ENCODE measurements around the gene CCL25. TPM values are rescaled to one million over a fixed set of nuclear protein-coding genes. Genes with fewer than 3 reads are reported as not detected.

CCL25 gene
- total and polyA plus RNA-seq, 2 of the 13 experiments (the other 11 are each of a cell fraction or from before 2014, with no cell fraction given): not detected

GRCh38 chr19:8004723-8005513, 47.6 kb upstream of the CCL25 start (continued):
- TF ChIP-seq, protein P1, sequence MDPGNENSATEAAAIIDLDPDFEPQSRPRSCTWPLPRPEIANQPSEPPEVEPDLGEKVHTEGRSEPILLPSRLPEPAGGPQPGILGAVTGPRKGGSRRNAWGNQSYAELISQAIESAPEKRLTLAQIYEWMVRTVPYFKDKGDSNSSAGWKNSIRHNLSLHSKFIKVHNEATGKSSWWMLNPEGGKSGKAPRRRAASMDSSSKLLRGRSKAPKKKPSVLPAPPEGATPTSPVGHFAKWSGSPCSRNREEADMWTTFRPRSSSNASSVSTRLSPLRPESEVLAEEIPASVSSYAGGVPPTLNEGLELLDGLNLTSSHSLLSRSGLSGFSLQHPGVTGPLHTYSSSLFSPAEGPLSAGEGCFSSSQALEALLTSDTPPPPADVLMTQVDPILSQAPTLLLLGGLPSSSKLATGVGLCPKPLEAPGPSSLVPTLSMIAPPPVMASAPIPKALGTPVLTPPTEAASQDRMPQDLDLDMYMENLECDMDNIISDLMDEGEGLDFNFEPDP (CRISPR knock-in tag; conservative IDR thresholded peaks at IDR 0.05): no peak
- TF ChIP-seq, protein P2, sequence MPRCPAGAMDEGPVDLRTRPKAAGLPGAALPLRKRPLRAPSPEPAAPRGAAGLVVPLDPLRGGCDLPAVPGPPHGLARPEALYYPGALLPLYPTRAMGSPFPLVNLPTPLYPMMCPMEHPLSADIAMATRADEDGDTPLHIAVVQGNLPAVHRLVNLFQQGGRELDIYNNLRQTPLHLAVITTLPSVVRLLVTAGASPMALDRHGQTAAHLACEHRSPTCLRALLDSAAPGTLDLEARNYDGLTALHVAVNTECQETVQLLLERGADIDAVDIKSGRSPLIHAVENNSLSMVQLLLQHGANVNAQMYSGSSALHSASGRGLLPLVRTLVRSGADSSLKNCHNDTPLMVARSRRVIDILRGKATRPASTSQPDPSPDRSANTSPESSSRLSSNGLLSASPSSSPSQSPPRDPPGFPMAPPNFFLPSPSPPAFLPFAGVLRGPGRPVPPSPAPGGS (CRISPR knock-in tag; IDR thresholded peaks at IDR 0.05): no peak; the same call in 1 of the 2 replicates
- TF ChIP-seq AGO2 (optimal IDR thresholded peaks at IDR 0.05; ENCODE audit: low read depth, low read length): no peak
- TF ChIP-seq SAP130 (CRISPR knock-in tag; IDR thresholded peaks at IDR 0.05; ENCODE audit: low read depth): 0 out of 2 replicates have a peak, but pooled peaks have one; percentile 29
- TF ChIP-seq HDAC1 (CRISPR knock-in tag; IDR thresholded peaks at IDR 0.05): 0 out of 2 replicates have a peak, but pooled peaks have one; percentile 17
- TF ChIP-seq, protein P3, sequence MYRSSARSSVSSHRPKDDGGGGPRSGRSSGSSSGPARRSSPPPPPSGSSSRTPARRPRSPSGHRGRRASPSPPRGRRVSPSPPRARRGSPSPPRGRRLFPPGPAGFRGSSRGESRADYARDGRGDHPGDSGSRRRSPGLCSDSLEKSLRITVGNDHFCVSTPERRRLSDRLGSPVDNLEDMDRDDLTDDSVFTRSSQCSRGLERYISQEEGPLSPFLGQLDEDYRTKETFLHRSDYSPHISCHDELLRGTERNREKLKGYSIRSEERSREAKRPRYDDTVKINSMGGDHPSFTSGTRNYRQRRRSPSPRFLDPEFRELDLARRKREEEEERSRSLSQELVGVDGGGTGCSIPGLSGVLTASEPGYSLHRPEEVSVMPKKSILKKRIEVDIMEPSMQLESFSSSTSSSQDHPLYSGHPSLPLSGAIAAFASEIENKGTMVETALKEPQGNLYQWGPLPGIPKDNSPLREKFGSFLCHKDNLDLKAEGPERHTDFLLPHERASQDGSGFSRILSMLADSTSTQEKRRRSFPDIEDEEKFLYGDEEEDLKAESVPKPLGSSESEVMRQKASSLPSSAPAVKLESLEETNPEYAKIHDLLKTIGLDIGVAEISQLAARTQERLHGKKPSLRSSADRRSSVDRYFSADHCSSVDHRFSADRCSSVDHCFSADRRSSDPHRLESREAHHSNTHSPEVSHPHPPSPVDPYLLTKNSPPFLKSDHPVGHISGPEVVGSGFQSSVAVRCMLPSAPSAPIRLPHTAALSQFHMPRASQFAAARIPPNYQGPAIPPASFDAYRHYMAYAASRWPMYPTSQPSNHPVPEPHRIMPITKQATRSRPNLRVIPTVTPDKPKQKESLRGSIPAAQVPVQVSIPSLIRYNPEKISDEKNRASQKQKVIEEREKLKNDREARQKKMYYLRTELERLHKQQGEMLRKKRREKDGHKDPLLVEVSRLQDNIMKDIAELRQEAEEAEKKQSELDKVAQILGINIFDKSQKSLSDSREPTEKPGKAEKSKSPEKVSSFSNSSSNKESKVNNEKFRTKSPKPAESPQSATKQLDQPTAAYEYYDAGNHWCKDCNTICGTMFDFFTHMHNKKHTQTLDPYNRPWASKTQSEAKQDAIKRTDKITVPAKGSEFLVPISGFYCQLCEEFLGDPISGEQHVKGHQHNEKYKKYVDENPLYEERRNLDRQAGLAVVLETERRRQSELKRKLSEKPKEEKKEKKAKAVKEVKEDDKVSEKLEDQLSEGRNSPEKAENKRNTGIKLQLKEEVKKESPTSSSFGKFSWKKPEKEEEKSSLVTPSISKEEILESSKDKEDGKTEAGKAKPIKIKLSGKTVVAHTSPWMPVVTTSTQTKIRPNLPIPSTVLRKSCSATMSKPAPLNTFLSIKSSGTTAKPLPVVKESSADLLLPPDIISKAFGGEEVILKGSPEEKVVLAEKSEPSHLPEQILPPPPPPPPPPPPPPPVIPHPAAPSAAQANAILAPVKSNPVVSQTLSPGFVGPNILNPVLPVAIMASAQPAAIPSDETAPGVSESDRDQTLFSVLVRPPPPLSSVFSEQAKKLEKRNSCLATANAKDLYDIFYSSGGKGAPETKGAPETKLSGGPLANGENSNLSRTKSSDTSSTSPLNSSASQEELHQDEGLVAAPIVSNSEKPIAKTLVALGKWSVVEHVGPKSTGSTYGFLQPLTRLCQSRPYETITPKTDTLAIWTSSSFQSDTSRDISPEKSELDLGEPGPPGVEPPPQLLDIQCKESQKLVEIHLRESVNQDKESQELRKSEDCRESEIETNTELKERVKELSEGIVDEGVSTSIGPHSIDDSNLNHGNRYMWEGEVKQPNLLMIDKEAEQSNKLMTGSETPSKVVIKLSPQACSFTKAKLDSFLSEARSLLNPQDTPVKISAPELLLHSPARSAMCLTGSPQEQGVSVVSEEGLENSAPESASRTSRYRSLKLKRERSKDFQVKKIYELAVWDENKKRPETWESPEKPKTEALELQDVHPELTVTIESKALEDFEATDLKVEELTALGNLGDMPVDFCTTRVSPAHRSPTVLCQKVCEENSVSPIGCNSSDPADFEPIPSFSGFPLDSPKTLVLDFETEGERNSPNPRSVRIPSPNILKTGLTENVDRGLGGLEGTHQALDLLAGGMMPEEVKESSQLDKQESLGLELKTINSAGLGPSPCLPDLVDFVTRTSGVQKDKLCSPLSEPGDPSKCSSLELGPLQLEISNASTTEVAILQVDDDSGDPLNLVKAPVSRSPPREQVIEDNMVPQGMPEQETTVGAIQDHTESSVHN (CRISPR knock-in tag; IDR thresholded peaks at IDR 0.05): no peak
- TF ChIP-seq SALL2 (CRISPR knock-in tag; IDR thresholded peaks at IDR 0.05): no peak
- no peak for TF ChIP-seq AHR (CRISPR knock-in tag; IDR thresholded peaks at IDR 0.05)
- no peak for TF ChIP-seq CREM (IDR thresholded peaks at IDR 0.05)
- no peak for TF ChIP-seq CREM (CRISPR knock-in tag; IDR thresholded peaks at IDR 0.05)
- no peak for TF ChIP-seq ZNF607 (CRISPR knock-in tag; IDR thresholded peaks at IDR 0.05; ENCODE audit: borderline replicate concordance)
- TF ChIP-seq KMT2A (CRISPR knock-in tag; IDR thresholded peaks at IDR 0.05): no peak
- TF ChIP-seq, protein P4, sequence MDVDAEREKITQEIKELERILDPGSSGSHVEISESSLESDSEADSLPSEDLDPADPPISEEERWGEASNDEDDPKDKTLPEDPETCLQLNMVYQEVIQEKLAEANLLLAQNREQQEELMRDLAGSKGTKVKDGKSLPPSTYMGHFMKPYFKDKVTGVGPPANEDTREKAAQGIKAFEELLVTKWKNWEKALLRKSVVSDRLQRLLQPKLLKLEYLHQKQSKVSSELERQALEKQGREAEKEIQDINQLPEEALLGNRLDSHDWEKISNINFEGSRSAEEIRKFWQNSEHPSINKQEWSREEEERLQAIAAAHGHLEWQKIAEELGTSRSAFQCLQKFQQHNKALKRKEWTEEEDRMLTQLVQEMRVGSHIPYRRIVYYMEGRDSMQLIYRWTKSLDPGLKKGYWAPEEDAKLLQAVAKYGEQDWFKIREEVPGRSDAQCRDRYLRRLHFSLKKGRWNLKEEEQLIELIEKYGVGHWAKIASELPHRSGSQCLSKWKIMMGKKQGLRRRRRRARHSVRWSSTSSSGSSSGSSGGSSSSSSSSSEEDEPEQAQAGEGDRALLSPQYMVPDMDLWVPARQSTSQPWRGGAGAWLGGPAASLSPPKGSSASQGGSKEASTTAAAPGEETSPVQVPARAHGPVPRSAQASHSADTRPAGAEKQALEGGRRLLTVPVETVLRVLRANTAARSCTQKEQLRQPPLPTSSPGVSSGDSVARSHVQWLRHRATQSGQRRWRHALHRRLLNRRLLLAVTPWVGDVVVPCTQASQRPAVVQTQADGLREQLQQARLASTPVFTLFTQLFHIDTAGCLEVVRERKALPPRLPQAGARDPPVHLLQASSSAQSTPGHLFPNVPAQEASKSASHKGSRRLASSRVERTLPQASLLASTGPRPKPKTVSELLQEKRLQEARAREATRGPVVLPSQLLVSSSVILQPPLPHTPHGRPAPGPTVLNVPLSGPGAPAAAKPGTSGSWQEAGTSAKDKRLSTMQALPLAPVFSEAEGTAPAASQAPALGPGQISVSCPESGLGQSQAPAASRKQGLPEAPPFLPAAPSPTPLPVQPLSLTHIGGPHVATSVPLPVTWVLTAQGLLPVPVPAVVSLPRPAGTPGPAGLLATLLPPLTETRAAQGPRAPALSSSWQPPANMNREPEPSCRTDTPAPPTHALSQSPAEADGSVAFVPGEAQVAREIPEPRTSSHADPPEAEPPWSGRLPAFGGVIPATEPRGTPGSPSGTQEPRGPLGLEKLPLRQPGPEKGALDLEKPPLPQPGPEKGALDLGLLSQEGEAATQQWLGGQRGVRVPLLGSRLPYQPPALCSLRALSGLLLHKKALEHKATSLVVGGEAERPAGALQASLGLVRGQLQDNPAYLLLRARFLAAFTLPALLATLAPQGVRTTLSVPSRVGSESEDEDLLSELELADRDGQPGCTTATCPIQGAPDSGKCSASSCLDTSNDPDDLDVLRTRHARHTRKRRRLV (CRISPR knock-in tag; IDR thresholded peaks at IDR 0.05): no peak

Measured in HepG2 (cell line).